PC-3 (cell line): Measurements from ENCODE around the gene TLX3.

ENCODE experiments used
- EZH2 ChIP-seq: fragments of 300-600 bp; sonication (generic); IDR thresholded peaks from one replicate; pipeline ENCODE4 v1.6.1; 2017; ENCODE audit warnings: antibody characterized with exemption, mild to moderate bottlenecking, low read length; ENCODE audit not compliant: unreplicated experiment
- TF ChIP-seq, protein P1 (sequence below): fragments of 300-600 bp; sonication (generic); conservative IDR thresholded peaks from 2 replicates; pipeline ENCODE4 v1.5.1; 2017; ENCODE audit warnings: antibody characterized with exemption, low read depth, mild to moderate bottlenecking, low read length

DNA sequence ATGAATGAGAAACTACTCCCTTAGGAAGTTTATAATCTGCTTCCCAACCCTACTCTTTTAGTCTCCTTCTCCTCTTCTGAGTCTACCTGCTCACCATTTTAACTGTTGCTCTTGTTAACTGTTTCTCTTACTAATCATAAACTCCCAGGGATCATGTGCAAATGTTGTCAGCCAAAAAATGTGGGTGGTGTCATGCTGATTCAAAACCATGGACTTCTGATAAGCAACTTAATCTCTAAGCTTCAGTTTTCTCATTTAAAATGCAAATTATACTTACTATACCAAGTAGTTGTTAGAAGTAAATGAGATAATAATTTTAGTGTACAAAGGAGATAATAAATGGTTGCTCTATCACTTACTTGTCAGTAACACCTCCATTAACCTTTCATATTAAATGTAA, 45.9 kb upstream of the TLX3 start:
- TF ChIP-seq, protein P1, sequence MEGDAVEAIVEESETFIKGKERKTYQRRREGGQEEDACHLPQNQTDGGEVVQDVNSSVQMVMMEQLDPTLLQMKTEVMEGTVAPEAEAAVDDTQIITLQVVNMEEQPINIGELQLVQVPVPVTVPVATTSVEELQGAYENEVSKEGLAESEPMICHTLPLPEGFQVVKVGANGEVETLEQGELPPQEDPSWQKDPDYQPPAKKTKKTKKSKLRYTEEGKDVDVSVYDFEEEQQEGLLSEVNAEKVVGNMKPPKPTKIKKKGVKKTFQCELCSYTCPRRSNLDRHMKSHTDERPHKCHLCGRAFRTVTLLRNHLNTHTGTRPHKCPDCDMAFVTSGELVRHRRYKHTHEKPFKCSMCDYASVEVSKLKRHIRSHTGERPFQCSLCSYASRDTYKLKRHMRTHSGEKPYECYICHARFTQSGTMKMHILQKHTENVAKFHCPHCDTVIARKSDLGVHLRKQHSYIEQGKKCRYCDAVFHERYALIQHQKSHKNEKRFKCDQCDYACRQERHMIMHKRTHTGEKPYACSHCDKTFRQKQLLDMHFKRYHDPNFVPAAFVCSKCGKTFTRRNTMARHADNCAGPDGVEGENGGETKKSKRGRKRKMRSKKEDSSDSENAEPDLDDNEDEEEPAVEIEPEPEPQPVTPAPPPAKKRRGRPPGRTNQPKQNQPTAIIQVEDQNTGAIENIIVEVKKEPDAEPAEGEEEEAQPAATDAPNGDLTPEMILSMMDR, result no peak
- TF ChIP-seq EZH2, result no peak
